Right lobe of liver (tissue), 4 donors: ENCODE results near the gene NBEA.

Experiments used
- POLR2A ChIP-seq: fragments of 450-650 bp; IDR thresholded peaks from one replicate; pipeline ENCODE4 v1.6.1; 2017; ENCODE audit warnings: antibody characterized with exemption, mild to moderate bottlenecking
- TF ChIP-seq, protein P1 (sequence below), 4 donors: fragments of 200-600 bp in 3 of 4; fragments of 450-650 bp in 1 of 4; IDR thresholded peaks; one replicate each; pipeline versions ENCODE4 v1.5.1 to v1.8.0; 2016 to 2022; ENCODE audit warnings: antibody characterized with exemption in 4 of 4, mild to moderate bottlenecking in 2 of 4
- donor health status: DM: no; HTN: no; CAD: no.
- donor health status: DM: no; HTN: no; CAD: no.
- donor health status: DM: no; HTN: yes; CAD: no.

- TF ChIP-seq, protein P1, sequence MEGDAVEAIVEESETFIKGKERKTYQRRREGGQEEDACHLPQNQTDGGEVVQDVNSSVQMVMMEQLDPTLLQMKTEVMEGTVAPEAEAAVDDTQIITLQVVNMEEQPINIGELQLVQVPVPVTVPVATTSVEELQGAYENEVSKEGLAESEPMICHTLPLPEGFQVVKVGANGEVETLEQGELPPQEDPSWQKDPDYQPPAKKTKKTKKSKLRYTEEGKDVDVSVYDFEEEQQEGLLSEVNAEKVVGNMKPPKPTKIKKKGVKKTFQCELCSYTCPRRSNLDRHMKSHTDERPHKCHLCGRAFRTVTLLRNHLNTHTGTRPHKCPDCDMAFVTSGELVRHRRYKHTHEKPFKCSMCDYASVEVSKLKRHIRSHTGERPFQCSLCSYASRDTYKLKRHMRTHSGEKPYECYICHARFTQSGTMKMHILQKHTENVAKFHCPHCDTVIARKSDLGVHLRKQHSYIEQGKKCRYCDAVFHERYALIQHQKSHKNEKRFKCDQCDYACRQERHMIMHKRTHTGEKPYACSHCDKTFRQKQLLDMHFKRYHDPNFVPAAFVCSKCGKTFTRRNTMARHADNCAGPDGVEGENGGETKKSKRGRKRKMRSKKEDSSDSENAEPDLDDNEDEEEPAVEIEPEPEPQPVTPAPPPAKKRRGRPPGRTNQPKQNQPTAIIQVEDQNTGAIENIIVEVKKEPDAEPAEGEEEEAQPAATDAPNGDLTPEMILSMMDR (IDR thresholded peaks at IDR 0.05), result no peak
- TF ChIP-seq POLR2A, result no peak
These were observed 657.3 kb downstream of the NBEA start for GRCh38 chr13:35599384-35599783.
